NT2/D1 (cell line): ENCODE measurements around the gene PI4KB.

Source experiments
- DNase-seq: peaks from one replicate; pipeline ENCODE4 v3.0.0-alpha.2; 2011; ENCODE audit warnings: low read depth, low spot score
- H3K27me3 ChIP-seq: 2 replicates; pipeline ENCODE4 v1.6.0; 2011; ENCODE audit warnings: mild to moderate bottlenecking; ENCODE audit not compliant: insufficient read length, insufficient read depth
- H3K36me3 ChIP-seq: 2 replicates; pipeline ENCODE4 v1.6.1; 2011; ENCODE audit warnings: mild to moderate bottlenecking, low read length, mixed read lengths; ENCODE audit not compliant: insufficient read depth, insufficient read length
- H3K4me1 ChIP-seq: 2 replicates; pipeline ENCODE4 v1.5.1; 2011; ENCODE audit not compliant: insufficient read depth, insufficient read length
- H3K4me3 ChIP-seq: 2 replicates; pipeline ENCODE4 v1.5.1; 2011; ENCODE audit warnings: low read depth; ENCODE audit not compliant: insufficient read length
- H3K9ac ChIP-seq: 2 replicates; pipeline ENCODE4 v1.6.0; 2011; ENCODE audit warnings: low read depth; ENCODE audit not compliant: insufficient read length
- H3K9me3 ChIP-seq: 2 replicates; pipeline ENCODE4 v1.5.1; 2011; ENCODE audit warnings: mild to moderate bottlenecking, low read length; ENCODE audit not compliant: insufficient read depth
- SUZ12 ChIP-seq: IDR thresholded peaks from 2 replicates; pipeline ENCODE4 v1.6.1; 2011; ENCODE audit not compliant: insufficient read length, insufficient read depth; ENCODE audit errors: extremely low read depth
- YY1 ChIP-seq: IDR thresholded peaks from 2 replicates; pipeline ENCODE4 v1.6.1; 2011; ENCODE audit not compliant: insufficient read length, insufficient read depth
- ZNF274 ChIP-seq: IDR thresholded peaks from 2 replicates; pipeline ENCODE4 v1.6.1; 2011; ENCODE audit warnings: mild to moderate bottlenecking, low read depth, low read length

PI4KB gene

DNA sequence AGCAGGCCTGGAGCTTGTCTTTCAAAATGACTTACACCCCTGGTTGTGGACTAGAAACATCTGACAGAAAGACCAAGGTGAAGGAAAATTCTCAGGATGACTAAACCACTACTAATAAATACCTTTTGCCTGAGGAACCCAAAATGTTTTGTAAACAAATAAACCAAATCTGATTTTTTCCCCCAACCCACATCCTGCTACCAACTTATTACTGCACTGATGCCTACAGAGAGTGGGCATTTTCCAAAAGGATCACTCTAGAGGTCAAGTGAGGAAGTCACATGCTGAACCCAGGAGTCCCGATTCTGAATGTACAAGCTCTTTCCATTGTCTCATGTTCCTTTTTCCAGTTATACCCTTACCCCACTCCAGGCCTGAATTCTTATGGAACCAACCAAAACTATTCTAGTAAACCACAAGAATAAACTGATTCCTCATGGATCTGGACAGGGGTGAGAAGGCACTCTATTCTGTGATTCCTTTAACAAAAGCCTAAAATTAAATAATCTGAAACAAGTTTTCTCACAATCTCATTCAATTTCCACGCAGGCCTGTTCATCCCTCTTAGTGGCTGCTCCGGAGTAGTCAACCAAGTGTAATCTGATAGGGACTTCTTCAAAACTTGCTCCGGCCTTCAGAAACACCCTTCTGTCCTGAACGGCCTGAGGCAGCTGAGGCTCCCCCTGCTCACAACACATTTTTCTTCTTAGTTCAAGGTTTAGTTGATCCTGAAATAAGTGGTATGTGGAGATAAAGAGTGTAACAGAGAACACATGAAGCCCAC lies 1.4 kb downstream of the PI4KB start:
- no peak for DNase-seq
- Histone ChIP-seq H3K9ac (peak overlapping the region; percentile 80), H3K9me3 (no peaks in the 10 kb centered on the region), H3K36me3 (peaks cover 35% of the 10 kb centered on the region), H3K27me3 (no peaks in the 10 kb centered on the region), H3K4me3 (peak overlapping the region; percentile 80), H3K4me1 (no peaks in the 10 kb centered on the region)
- TF ChIP-seq YY1 (no peak), SUZ12 (no peak), ZNF274 (no peak)

DNA sequence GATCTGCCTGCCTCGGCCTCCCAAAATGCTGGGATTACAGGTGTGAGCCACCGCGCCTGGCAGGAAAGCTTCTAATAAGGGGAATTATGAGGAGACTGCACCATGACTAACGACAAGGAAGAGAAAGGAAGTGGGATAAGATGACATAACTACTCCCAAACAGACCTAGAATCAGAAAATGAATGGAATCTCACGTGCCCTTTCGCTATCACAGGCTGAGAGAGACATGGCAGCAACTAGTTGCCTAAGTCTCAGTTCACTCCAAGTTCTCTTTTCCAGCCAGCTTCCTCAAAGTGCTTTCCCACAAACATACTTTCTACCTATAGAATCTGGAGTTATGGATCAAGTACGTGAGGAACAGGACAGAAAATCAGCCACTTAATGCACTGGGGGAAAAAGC lies 2.0 kb downstream of the PI4KB start:
- DNase-seq = no peak
- H3K36me3 ChIP-seq = peaks cover 41% of the 10 kb centered on the region
- TF ChIP-seq ZNF274 (no peak), YY1 (no peak), SUZ12 (no peak)
- H3K27me3 ChIP-seq = no peaks in the 10 kb centered on the region
- H3K4me3 ChIP-seq = no peak overlapping the region
- no peaks in the 10 kb centered on the region for H3K9me3 ChIP-seq
- no peak overlapping the region for H3K9ac ChIP-seq
- H3K4me1 ChIP-seq = no peaks in the 10 kb centered on the region

DNA sequence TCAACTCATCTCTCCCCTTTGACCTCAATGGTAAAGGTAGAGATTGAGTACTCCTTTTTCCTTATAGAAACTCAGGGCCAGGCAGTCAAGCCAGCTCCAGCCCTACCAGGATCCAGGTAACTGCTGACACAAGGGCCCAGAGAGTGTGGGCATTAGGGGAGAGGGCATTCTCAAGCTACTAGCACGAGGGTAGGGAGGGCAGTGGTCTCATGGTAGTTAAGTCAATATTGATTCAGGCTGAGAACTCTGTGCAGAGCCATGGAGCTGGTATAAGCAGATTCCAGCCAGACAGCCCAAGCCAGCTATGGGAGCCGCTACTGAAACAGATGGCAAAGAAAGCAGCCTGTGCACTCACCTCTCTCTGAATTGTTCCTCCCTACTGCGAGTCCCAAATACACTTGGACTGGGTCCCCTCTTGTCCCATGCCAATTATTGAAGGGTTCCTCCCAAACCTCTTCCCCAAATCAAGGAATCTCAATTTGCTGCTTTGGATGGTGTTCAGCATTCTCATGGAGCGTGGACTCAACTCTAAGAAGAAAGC lies 2.8 kb downstream of the PI4KB start:
- DNase-seq = no peak
- no peaks in the 10 kb centered on the region for H3K4me1 ChIP-seq
- TF ChIP-seq SUZ12 = no peak
- no peak for TF ChIP-seq ZNF274
- TF ChIP-seq YY1 = no peak
- H3K4me3 ChIP-seq = no peak overlapping the region
- no peaks in the 10 kb centered on the region for H3K27me3 ChIP-seq
- no peaks in the 10 kb centered on the region for H3K9me3 ChIP-seq
- peaks cover 46% of the 10 kb centered on the region for H3K36me3 ChIP-seq
- H3K9ac ChIP-seq = no peak overlapping the region

DNA sequence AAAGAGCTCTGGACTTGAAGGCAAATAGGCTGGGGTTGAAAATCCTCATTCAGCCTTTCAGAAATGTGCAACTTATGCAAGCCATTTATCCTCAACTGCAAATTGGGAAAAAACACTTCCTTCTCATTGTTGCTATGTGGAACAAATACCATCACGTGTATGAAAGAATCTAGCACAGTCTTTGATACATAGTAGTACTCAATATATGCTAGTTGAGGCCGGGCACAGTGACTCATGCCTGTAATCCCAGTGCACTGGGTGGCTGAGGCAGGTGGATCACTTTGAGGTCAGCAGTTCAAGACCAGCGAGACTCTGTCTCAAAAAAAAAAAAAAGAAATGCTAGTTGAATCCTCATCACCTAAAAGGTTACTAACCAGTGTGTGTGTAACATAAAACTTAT lies 8.2 kb downstream of the PI4KB start:
- Histone ChIP-seq H3K9ac (no peak overlapping the region), H3K4me1 (no peaks in the 10 kb centered on the region), H3K9me3 (no peaks in the 10 kb centered on the region), H3K4me3 (no peak overlapping the region), H3K36me3 (peaks cover 71% of the 10 kb centered on the region), H3K27me3 (no peaks in the 10 kb centered on the region)
- TF ChIP-seq SUZ12 = no peak
- no peak for TF ChIP-seq ZNF274
- TF ChIP-seq YY1 = no peak
- no peak for DNase-seq

DNA sequence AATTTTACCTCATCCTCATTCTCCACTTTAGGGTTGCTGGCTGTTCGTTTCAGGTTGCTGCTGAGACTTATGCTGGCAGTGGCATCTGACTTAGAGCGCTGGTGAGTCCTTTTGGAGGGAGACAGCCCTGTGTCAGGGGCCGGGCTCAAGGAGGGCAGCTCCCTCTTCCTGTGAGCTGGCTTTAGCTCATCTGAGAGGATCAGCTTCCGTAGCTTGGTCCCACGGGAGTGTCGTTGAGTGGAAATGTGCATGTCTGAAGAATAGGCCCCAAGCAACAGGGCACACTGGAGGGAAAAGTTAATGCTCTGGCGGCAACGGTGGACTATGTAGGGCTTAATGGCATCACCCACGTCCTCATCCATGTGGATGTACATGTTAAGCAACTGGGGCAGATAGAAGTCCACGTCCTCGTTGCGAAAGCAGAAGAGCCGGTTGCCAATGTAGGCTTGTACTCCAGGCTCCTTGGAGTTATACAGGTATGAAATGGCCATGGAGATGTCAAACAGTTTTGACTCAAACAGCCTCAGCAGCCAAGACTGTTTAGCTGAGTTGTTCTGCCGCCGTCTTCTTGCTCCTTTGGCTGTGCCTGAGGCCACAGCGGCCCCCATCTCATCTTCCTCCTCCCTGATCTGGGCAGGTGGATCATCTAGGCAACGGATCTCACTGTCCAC lies 11.5 kb downstream of the PI4KB start:
- peaks cover 78% of the 10 kb centered on the region for H3K36me3 ChIP-seq
- H3K9me3 ChIP-seq = no peaks in the 10 kb centered on the region
- no peak overlapping the region for H3K4me3 ChIP-seq
- H3K27me3 ChIP-seq = no peaks in the 10 kb centered on the region
- peaks cover 13% of the 10 kb centered on the region for H3K4me1 ChIP-seq
- TF ChIP-seq ZNF274 (no peak), YY1 (no peak), SUZ12 (no peak)
- DNase-seq = no peak
- no peak overlapping the region for H3K9ac ChIP-seq

DNA sequence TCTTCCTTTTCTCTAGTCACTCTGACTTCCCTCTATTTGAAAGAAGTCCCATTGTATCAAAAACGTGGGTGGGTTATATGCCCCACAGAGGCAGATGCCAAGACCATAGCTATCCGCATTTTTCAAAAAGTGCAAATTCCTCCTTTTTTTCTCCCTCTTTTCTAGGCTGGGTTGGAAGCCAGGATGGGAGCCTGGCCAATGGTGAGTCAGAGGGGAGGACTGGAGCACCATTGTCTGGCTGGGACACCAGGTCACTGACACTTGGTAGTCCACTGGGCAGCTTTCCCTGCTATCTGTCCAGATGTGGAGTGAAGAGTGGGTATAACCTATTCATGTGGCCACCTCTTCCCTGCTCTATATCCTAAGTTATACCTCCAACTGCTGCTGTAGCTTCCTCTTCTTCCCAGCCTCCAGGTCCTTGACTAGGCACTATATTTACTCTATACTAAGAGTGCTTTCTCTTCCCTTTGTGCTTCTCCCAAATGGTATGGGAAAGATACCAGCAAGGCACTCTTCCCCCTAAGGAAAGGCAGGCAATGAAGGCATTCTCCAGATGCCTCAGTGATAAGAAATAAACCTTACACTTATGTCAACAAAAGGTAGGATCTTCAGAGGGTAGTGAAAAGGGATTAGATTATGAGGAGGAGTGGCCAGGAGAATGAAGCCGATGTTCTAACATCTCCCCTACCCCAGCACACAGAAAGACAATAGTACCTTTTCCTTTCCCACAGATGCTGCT lies 12.9 kb downstream of the PI4KB start:
- peaks cover 70% of the 10 kb centered on the region for H3K36me3 ChIP-seq
- no peak overlapping the region for H3K4me3 ChIP-seq
- no peak for DNase-seq
- no peaks in the 10 kb centered on the region for H3K27me3 ChIP-seq
- H3K9me3 ChIP-seq = no peaks in the 10 kb centered on the region
- no peak for TF ChIP-seq SUZ12
- no peak for TF ChIP-seq YY1
- TF ChIP-seq ZNF274 = no peak
- H3K9ac ChIP-seq = no peak overlapping the region
- H3K4me1 ChIP-seq = peaks cover 16% of the 10 kb centered on the region
